Mesodermal cell (in vitro differentiated cells): ENCODE data around the gene MYBPHL.

ENCODE experiments used
- H3K27ac ChIP-seq: 2 replicates; pipeline ENCODE4 v1.7.0; 2013; ENCODE audit warnings: mild to moderate bottlenecking, low read depth, low read length, moderate library complexity; ENCODE audit not compliant: severe bottlenecking
- H3K36me3 ChIP-seq: 2 replicates; pipeline ENCODE4 v1.7.1; 2013; ENCODE audit warnings: mild to moderate bottlenecking, low read length, moderate library complexity; ENCODE audit not compliant: control insufficient read depth, insufficient read depth
- H3K4me1 ChIP-seq: one replicate; pipeline ENCODE4 v1.7.1; 2013; ENCODE audit warnings: mild to moderate bottlenecking, low read length; ENCODE audit not compliant: insufficient read depth, control insufficient read depth, poor library complexity, severe bottlenecking
- H3K4me3 ChIP-seq: 2 replicates; pipeline ENCODE4 v1.7.0; 2013; ENCODE audit warnings: low read length, control low read depth, mild to moderate bottlenecking; ENCODE audit not compliant: insufficient read depth, poor library complexity, severe bottlenecking; ENCODE audit errors: extremely low read depth
- H3K9me3 ChIP-seq: 2 replicates; pipeline ENCODE4 v1.7.1; 2013; ENCODE audit warnings: mild to moderate bottlenecking, low read length, moderate library complexity; ENCODE audit not compliant: control insufficient read depth
- WGBS, 2 experiments: methylation state at CpG; one replicate each; pipeline ENCODE4 v1.1.5; 2013; ENCODE audit warnings: missing lambda C conversion rate in 2 of 2; ENCODE audit not compliant: insufficient coverage in 2 of 2; 5-methylcytosine and 5-hydroxymethylcytosine counted together

Gene MYBPHL

DNA sequence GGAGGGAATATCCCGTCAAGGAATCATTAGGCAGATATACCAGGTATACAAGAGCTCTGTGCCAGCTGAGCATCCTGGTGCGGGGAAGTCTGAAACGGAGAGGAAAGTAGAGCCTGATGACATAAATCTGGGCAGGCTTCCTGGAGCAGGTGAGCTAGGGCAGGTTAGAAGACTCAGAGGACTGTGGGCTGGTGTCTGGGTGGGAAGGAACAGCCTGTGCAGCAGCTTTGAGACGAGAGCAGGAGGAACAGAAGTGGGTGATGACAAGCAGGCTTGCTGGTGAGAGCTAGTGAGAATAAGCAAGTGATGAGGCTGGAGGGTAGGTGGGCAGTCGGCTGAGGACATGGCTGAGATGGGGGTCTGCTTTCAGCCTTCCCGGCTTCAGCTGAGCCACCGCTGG lies 50.7 kb downstream of the MYBPHL start:
- H3K27ac ChIP-seq: peak overlapping the region; percentile 5
- peaks cover 38% of the 10 kb centered on the region for H3K4me1 ChIP-seq
- no peaks in the 10 kb centered on the region for H3K9me3 ChIP-seq
- H3K4me3 ChIP-seq: no peak overlapping the region
- H3K36me3 ChIP-seq: no peaks in the 10 kb centered on the region
- WGBS, 2 experiments: 87 to 99% methylated on average over 5 to 6 of the region's 7 CpGs

- Histone ChIP-seq H3K4me3 (no peak overlapping the region), H3K9me3 (no peaks in the 10 kb centered on the region), H3K36me3 (no peaks in the 10 kb centered on the region), H3K27ac (peak overlapping the region; percentile 5), H3K4me1 (peaks cover 36% of the 10 kb centered on the region)
- 92 to 96% methylated on average over 2 to 4 of the region's 5 CpGs for WGBS, 2 experiments
Measured at GRCh38 chr1:109255678-109256077, 51.1 kb downstream of the MYBPHL start.

DNA sequence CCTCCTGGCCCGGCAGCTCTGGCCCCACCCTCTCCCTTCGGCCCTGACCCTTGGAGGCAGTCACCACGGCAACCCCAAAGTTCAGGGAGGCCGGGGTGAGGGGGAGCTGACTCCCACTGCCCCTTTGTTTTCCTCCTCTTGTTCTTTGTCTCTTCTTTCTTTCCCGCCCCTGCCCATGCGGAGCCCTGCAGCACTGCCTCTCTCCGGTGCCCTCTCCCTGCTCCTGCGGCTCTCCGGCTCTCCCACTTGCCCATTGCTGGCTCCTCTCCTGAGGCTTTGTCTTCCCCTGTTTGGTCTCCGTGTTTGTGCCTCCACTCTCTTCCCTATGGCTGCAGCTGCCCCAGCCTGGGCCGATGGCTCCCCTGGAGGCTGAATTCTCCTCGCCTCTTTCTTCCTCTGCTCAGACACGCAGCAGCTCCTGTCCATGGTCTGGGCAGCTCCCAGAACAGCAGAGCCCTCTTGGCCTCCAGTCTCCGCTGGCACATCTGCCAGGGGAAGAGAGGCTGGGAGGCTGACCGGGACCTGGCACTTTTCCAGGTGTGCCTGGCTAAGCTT lies 51.6 kb downstream of the MYBPHL start:
- 61% methylated on average over 12 to 15 of the region's 15 CpGs for WGBS, 2 experiments
- H3K4me3 ChIP-seq: no peak overlapping the region
- H3K27ac ChIP-seq: peak overlapping the region; percentile 57
- H3K4me1 ChIP-seq: peaks cover 31% of the 10 kb centered on the region
- no peaks in the 10 kb centered on the region for H3K36me3 ChIP-seq
- no peaks in the 10 kb centered on the region for H3K9me3 ChIP-seq

- WGBS, 2 experiments: 56 to 82% methylated on average over 3 to 5 of the region's 7 CpGs
- H3K4me1 ChIP-seq: peaks cover 30% of the 10 kb centered on the region
- H3K4me3 ChIP-seq: no peak overlapping the region
- H3K27ac ChIP-seq: peak overlapping the region; percentile 95
- H3K36me3 ChIP-seq: no peaks in the 10 kb centered on the region
- H3K9me3 ChIP-seq: no peaks in the 10 kb centered on the region
Measured at GRCh38 chr1:109254621-109255096, 52.2 kb downstream of the MYBPHL start.

DNA sequence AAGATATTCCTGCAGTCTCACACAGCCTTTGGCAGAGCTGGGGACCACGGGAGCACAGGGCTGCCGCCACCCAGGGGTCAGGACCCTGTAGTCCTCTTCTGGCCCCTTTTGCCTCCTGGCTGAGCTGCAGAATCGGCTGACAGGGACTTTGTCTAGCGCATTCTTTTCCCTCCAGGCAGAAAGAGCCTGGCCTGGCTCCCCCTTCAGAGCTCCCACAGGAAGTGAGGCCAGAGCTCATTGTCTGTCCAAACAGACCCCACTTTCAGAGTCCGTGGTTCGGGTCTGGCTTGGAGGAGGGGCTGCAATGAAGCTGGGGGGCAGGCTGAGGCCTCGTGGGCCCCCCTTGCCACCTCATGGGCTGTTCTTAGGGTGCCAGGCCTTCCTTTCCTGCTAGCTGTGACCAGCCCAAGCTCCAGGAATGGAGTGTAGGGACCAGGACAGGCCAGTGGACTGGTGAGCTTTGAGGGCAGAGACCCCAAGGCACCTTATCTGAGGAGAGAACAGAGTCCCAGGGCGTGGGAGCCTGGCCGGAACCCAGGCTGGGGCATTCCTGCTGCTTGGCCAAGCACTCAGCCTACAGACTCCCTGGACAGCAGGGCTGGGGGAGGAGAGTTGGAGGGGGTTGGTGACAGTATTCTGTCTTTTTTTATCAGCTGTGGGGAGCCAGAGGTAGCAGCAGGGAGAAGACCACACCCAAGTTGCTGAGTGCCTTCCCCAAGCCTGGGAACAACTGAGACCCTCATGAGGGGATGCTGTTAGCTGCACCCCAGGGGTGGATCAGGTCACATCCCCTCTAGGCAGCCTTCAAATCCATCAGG lies 52.8 kb downstream of the MYBPHL start:
- Histone ChIP-seq H3K4me3 (peak overlapping the region; percentile 11), H3K4me1 (peaks cover 32% of the 10 kb centered on the region), H3K36me3 (no peaks in the 10 kb centered on the region), H3K9me3 (no peaks in the 10 kb centered on the region), H3K27ac (peak overlapping the region; percentile 95)
- WGBS, 2 experiments: 47 to 55% methylated on average over 6 to 7 of the region's 9 CpGs

- Histone ChIP-seq H3K4me3 (no peak overlapping the region), H3K27ac (peak overlapping the region; percentile 95)
- 84 to 87% methylated on average over 32 to 33 of the region's 33 CpGs for WGBS, 2 experiments
Measured at GRCh38 chr1:109252893-109253802, 53.7 kb downstream of the MYBPHL start.

GRCh38 chr1:109252167-109252892 lies 54.5 kb downstream of the MYBPHL start:
- peaks cover 31% of the 10 kb centered on the region for H3K4me1 ChIP-seq
- no peak overlapping the region for H3K27ac ChIP-seq
- WGBS, 2 experiments: 99% methylated on average over 31 of the region's 31 CpGs
- no peak overlapping the region for H3K4me3 ChIP-seq
- no peaks in the 10 kb centered on the region for H3K9me3 ChIP-seq
- no peaks in the 10 kb centered on the region for H3K36me3 ChIP-seq

More at GRCh38 chr1:109252893-109253802, 53.7 kb downstream of the MYBPHL start:
- H3K9me3 ChIP-seq: no peaks in the 10 kb centered on the region
- peaks cover 36% of the 10 kb centered on the region for H3K4me1 ChIP-seq
- no peaks in the 10 kb centered on the region for H3K36me3 ChIP-seq

- Histone ChIP-seq H3K9me3 (no peaks in the 10 kb centered on the region), H3K27ac (no peak overlapping the region), H3K4me1 (peaks cover 31% of the 10 kb centered on the region), H3K36me3 (no peaks in the 10 kb centered on the region), H3K4me3 (no peak overlapping the region)
- 95 to 96% methylated on average over 29 to 30 of the region's 32 CpGs for WGBS, 2 experiments
Measured at GRCh38 chr1:109251277-109252166, 55.3 kb downstream of the MYBPHL start.

DNA sequence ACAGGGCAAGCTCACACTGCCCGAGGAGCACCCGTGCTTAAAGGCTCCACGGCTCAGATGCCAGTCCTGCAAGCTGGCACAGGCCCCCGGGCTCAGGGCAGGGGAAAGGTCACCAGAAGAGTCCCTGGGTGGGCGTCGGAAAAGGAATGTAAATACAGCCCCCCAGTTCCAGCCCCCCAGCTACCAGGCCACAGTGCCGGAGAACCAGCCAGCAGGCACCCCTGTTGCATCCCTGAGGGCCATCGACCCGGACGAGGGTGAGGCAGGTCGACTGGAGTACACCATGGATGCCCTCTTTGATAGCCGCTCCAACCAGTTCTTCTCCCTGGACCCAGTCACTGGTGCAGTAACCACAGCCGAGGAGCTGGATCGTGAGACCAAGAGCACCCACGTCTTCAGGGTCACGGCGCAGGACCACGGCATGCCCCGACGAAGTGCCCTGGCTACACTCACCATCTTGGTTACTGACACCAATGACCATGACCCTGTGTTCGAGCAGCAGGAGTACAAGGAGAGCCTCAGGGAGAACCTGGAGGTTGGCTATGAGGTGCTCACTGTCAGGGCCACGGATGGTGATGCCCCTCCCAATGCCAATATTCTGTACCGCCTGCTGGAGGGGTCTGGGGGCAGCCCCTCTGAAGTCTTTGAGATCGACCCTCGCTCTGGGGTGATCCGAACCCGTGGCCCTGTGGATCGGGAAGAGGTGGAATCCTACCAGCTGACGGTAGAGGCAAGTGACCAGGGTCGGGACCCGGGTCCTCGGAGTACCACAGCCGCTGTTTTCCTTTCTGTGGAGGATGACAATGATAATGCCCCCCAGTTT lies 56.1 kb downstream of the MYBPHL start:
- Histone ChIP-seq H3K4me3 (peak overlapping the region; percentile 39), H3K27ac (no peak overlapping the region), H3K9me3 (no peaks in the 10 kb centered on the region), H3K36me3 (no peaks in the 10 kb centered on the region), H3K4me1 (peaks cover 31% of the 10 kb centered on the region)
- WGBS, 2 experiments: 94 to 98% methylated on average over 27 to 32 of the region's 33 CpGs
